GM12873 (cell line): ENCODE data around the gene CEP131.

Experiments
- CTCF ChIP-seq: IDR thresholded peaks from 2 replicates; pipeline ENCODE4 v1.5.1; 2012; ENCODE audit warnings: low read depth, mild to moderate bottlenecking, moderate library complexity, low read length, control low read depth; ENCODE audit not compliant: insufficient read depth; ENCODE audit errors: missing control alignments

The CEP131 gene

GRCh38 chr17:81142301-81143199, 80.2 kb downstream of the CEP131 start:
- TF ChIP-seq CTCF, result peak; percentile 75

- no peak for TF ChIP-seq CTCF
These were observed 82.1 kb downstream of the CEP131 start for GRCh38 chr17:81140695-81141094.

GRCh38 chr17:81140018-81140417, 82.7 kb downstream of the CEP131 start:
- no peak for TF ChIP-seq CTCF
